PC-9 (cell line): ENCODE results near the gene NPHS1. TPM values are rescaled to one million over a fixed set of nuclear protein-coding genes. Genes with fewer than 3 reads are reported as not detected.

ENCODE experiments used
- BruUV-seq: library from RNA; stranded (reverse); fragments of 400-500 nt; replicated peaks from 2 replicates; lab custom pipeline; 2021; lab: Mats Ljungman, UMichigan
- CTCF ChIA-PET: fragments of 300-600 bp; sonication (Branson Sonifier 250); formaldehyde crosslinking; loops from one replicate; lab custom pipeline; 2022; ENCODE audit warnings: antibody characterized with exemption; lab: Charles Lee
- POLR2A ChIA-PET: fragments of 300-600 bp; sonication (Branson Sonifier 250); formaldehyde crosslinking; loops from one replicate; lab custom pipeline; 2022; ENCODE audit warnings: antibody characterized with exemption; ENCODE audit not compliant: unreplicated experiment; lab: Charles Lee
- DNase-seq, 2 experiments: peaks; one replicate each; pipeline versions ENCODE4 v3.0.0 to v3.0.0-alpha.2; 2015 to 2022; ENCODE audit warnings: mixed read lengths in 1 of 2
- H2AFZ ChIP-seq: fragments of 200-600 bp; sonication (generic); 2 replicates; pipeline ENCODE4 v1.8.1; 2017; ENCODE audit warnings: antibody characterized with exemption
- H3F3A ChIP-seq: fragments of 200-600 bp; sonication (generic); 2 replicates; pipeline ENCODE4 v1.8.1; 2017; ENCODE audit warnings: antibody characterized with exemption, mild to moderate bottlenecking, low read depth; ENCODE audit not compliant: insufficient read depth
- H3K27ac ChIP-seq: fragments of 200-600 bp; sonication (generic); 2 replicates; pipeline ENCODE4 v1.6.1; 2016; ENCODE audit warnings: mixed run types
- H3K27me3 ChIP-seq: fragments of 200-600 bp; sonication (generic); 2 replicates; pipeline ENCODE4 v1.6.1; 2016; ENCODE audit warnings: low read depth, mixed run types; ENCODE audit not compliant: insufficient read depth
- H3K36me3 ChIP-seq: fragments of 200-600 bp; sonication (generic); 2 replicates; pipeline ENCODE4 v1.6.1; 2016; ENCODE audit warnings: low read depth, mixed run types
- H3K4me1 ChIP-seq: fragments of 200-600 bp; sonication (generic); replicated peaks from 2 replicates; pipeline ENCODE4 v1.6.1; 2016; ENCODE audit warnings: mixed run types; ENCODE audit not compliant: insufficient read depth
- H3K4me2 ChIP-seq: fragments of 200-600 bp; sonication (generic); 2 replicates; pipeline ENCODE4 v1.6.1; 2017; ENCODE audit warnings: mixed run types
- H3K4me3 ChIP-seq: fragments of 200-600 bp; sonication (generic); 2 replicates; pipeline ENCODE4 v1.6.1; 2016; ENCODE audit warnings: mixed run types
- H3K79me2 ChIP-seq: fragments of 200-600 bp; sonication (generic); 2 replicates; pipeline ENCODE4 v1.6.1; 2017; ENCODE audit warnings: low read depth, mixed run types
- H3K9me2 ChIP-seq: fragments of 200-600 bp; sonication (generic); 2 replicates; pipeline ENCODE4 v1.8.1; 2017; ENCODE audit warnings: mild to moderate bottlenecking; ENCODE audit not compliant: insufficient read depth
- H3K9me3 ChIP-seq: fragments of 200-600 bp; sonication (generic); 2 replicates; pipeline ENCODE4 v1.8.1; 2016; ENCODE audit warnings: low read depth; ENCODE audit not compliant: insufficient read depth
- H4K20me1 ChIP-seq: fragments of 200-600 bp; sonication (generic); 2 replicates; pipeline ENCODE4 v1.8.1; 2017; ENCODE audit not compliant: insufficient read depth
- EZH2 ChIP-seq: fragments of 200-600 bp; sonication (generic); IDR thresholded peaks from 2 replicates; pipeline ENCODE4 v1.8.0; 2017; ENCODE audit warnings: antibody characterized with exemption, low read depth
- intact Hi-C: fragments of 100-400 bp; cut with micrococcal nuclease; formaldehyde crosslinking; loops from one replicate; pipeline ENCODE4 v1.10.0; 2022; ENCODE audit not compliant: unreplicated experiment
- total RNA-seq: library from RNA; stranded (reverse); gene quantifications from 2 replicates; pipeline ENCODE4 v1.2.3, GENCODE V29; 2021
- TF ChIP-seq, protein P1 (sequence below): fragments of 200-600 bp; sonication (generic); conservative IDR thresholded peaks from 2 replicates; pipeline ENCODE4 v1.6.1; 2017; ENCODE audit warnings: mixed run types, antibody characterized with exemption, mild to moderate bottlenecking, moderate library complexity

The NPHS1 gene
- total RNA-seq, 1 experiment from 2014 or later = not detected

DNA sequence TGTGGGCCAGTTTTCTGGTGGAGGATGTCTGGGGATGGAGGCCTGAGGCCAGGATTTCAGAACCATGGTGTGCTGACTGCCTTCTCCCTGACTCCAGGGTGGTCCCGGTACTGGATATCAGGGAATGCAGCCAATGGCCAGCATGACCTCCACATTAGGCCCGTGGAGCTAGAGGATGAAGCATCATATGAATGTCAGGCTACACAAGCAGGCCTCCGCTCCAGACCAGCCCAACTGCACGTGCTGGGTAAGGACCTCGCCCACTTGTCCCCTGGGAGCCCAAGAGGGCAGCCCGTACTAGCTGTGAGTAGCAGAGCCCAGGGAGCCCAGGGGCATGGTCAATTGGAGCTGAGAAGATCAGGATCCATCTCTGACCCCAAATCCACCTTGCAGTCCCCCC is 6.0 kb upstream of the NPHS1 start:
- BruUV-seq = no TSS peak
- no peak overlapping the region for H2AFZ ChIP-seq
- no peaks in the 10 kb centered on the region for H3K9me3 ChIP-seq
- H3K36me3 ChIP-seq = no peaks in the 10 kb centered on the region
- no peaks in the 10 kb centered on the region for H3K4me1 ChIP-seq
- ChIA-PET POLR2A (no interaction called here), CTCF (no interaction called here)
- no peaks in the 10 kb centered on the region for H3K9me2 ChIP-seq
- DNase-seq = no peak
- TF ChIP-seq EZH2 = no peak
- TF ChIP-seq, protein P1, sequence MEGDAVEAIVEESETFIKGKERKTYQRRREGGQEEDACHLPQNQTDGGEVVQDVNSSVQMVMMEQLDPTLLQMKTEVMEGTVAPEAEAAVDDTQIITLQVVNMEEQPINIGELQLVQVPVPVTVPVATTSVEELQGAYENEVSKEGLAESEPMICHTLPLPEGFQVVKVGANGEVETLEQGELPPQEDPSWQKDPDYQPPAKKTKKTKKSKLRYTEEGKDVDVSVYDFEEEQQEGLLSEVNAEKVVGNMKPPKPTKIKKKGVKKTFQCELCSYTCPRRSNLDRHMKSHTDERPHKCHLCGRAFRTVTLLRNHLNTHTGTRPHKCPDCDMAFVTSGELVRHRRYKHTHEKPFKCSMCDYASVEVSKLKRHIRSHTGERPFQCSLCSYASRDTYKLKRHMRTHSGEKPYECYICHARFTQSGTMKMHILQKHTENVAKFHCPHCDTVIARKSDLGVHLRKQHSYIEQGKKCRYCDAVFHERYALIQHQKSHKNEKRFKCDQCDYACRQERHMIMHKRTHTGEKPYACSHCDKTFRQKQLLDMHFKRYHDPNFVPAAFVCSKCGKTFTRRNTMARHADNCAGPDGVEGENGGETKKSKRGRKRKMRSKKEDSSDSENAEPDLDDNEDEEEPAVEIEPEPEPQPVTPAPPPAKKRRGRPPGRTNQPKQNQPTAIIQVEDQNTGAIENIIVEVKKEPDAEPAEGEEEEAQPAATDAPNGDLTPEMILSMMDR = no peak
- H3K79me2 ChIP-seq = no peaks in the 10 kb centered on the region
- H3K27ac ChIP-seq = no peak overlapping the region
- H4K20me1 ChIP-seq = no peaks in the 10 kb centered on the region
- no peak overlapping the region for H3K4me2 ChIP-seq
- peaks cover 91% of the 10 kb centered on the region for H3K27me3 ChIP-seq
- intact Hi-C loops = no loop called here
- no peaks in the 10 kb centered on the region for H3F3A ChIP-seq
- no peak overlapping the region for H3K4me3 ChIP-seq

DNA sequence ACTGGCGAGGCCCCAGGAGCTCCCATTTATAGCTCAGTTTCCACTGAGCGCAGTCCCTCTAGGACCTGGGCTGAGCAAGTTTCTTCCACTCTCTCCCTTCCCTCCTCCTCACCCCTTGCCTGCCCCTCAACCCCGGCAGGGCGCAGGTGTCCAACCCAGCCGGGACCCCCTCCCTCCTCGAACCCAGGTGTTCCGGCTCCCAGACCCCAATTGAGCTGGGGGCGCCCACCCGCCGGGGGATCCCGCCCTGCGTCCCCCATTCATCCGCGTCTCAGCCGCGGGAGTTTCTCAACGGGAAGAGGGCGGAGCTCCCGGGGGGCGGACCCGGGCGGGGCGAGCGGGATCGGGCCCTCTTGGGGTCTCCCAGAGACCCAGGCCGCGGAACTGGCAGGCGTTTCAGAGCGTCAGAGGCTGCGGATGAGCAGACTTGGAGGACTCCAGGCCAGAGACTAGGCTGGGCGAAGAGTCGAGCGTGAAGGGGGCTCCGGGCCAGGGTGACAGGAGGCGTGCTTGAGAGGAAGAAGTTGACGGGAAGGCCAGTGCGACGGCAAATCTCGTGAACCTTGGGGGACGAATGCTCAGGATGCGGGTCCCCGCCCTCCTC is 4.3 kb upstream of the NPHS1 start, which contains the start of gene KIRREL2:
KIRREL2 (plus strand) TSS at position 366 of the 604 bp plus-strand sequence; CDS start at position 575, 209 bp downstream.
- no peaks in the 10 kb centered on the region for H3K9me3 ChIP-seq
- H2AFZ ChIP-seq = no peak within 1 kb of the TSS
- POLR2A ChIA-PET = interaction anchor here (0.5 kb wide), 1 partner anchor 283 kb away, joined by 3 read pairs; the partner anchor contains the start of gene CAPNS1
- peak within 1 kb of the TSS; percentile 34; the same call in 1 of the 2 replicates for H3K4me2 ChIP-seq
- no peaks in the 10 kb centered on the region for H3K4me1 ChIP-seq
- no peaks in the 10 kb centered on the region for H4K20me1 ChIP-seq
- no peaks in the 10 kb centered on the region for H3K79me2 ChIP-seq
- H3K36me3 ChIP-seq = no peaks in the 10 kb centered on the region
- peaks cover 92% of the 10 kb centered on the region for H3K27me3 ChIP-seq
- BruUV-seq = no TSS peak
- H3K9me2 ChIP-seq = no peaks in the 10 kb centered on the region
- no peak within 1 kb of the TSS for H3K27ac ChIP-seq
- no peaks in the 10 kb centered on the region for H3F3A ChIP-seq
- no peak for DNase-seq
- no peak within 1 kb of the TSS for H3K4me3 ChIP-seq
- CTCF ChIA-PET = no interaction called here
- TF ChIP-seq, protein P1 = no peak
- TF ChIP-seq EZH2 = no peak
- intact Hi-C loops = no loop called here

DNA sequence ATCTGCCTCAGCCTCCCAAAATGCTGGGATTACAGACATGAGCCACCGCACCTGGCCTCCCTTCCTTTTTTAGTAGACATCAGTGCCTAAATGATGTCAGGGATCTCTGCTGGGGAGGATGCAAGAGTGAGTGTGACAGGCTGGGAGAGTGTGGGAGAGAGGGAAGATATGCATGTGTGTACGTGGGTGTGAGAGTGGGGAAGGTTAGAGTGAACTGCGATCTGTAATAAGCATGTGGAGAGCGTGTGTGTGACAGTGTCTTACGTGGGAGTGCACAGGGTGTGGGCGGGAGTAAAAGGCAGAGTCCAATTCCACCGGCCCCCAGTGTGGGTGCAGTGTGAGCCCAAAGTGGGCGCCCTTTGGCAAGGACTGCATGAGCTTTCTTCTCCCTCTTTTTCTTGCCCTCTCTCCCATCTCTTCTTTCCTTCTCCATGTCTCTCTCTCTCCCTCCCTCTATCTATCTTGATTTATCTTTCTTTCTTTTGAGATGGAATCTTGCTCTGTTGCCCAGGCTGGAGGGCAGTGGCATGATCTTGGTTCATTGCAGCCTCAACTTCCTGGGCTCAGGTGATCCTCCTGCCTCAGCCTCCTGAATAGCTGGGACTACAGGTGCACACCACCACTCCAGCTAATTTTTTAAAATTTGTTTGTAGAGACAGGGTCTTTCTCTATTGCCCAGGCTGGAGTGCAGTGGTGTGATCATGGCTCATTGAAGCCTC is 893 bp upstream of the NPHS1 start:
- no peak overlapping the region for H3K4me2 ChIP-seq
- no peaks in the 10 kb centered on the region for H3F3A ChIP-seq
- H3K27me3 ChIP-seq = peaks cover 99% of the 10 kb centered on the region
- TF ChIP-seq, protein P1 = no peak
- no peak for TF ChIP-seq EZH2
- H3K9me2 ChIP-seq = no peaks in the 10 kb centered on the region
- H3K4me1 ChIP-seq = no peaks in the 10 kb centered on the region
- no peak overlapping the region for H3K4me3 ChIP-seq
- DNase-seq = no peak
- H3K79me2 ChIP-seq = no peaks in the 10 kb centered on the region
- CTCF ChIA-PET = no interaction called here
- BruUV-seq = no TSS peak
- no peak overlapping the region for H3K27ac ChIP-seq
- no peaks in the 10 kb centered on the region for H4K20me1 ChIP-seq
- H3K36me3 ChIP-seq = no peaks in the 10 kb centered on the region
- intact Hi-C loops = no loop called here
- POLR2A ChIA-PET = no interaction called here
- no peak overlapping the region for H2AFZ ChIP-seq
- no peaks in the 10 kb centered on the region for H3K9me3 ChIP-seq
